T-helper 1 cell treated with Interleukin-12 subunit alpha and Interleukin-12 subunit beta and Interleukin-4 antibody, amounts not matched to agents 30 ng/mL and 1 ng/mL, for 36 hours (primary cell): Measurements from ENCODE around the gene SEPTIN12. TPM values are rescaled to one million over a fixed set of nuclear protein-coding genes. Genes with fewer than 3 reads are reported as not detected.

Source experiments
- intact Hi-C: fragments of 100-400 bp; cut with micrococcal nuclease; formaldehyde crosslinking; loops from one replicate; pipeline ENCODE4 v1.15.1; 2024
- total RNA-seq: library from RNA; stranded (reverse); gene quantifications from 2 replicates; pipeline ENCODE4 v1.2.3, GENCODE V29; 2022

The SEPTIN12 gene
- total RNA-seq, 1 donor from 2014 or later = not detected

GRCh38 chr16:4734063-4734729, 53.9 kb downstream of the SEPTIN12 start, which contains the start of the genes ANKS3 and DNAAF8:
ANKS3 (minus strand) TSS chr16:4734271; CDS start chr16:4730149, 4,122 bp downstream.
DNAAF8 (plus strand) TSS chr16:4734537; CDS start chr16:4736515, 1,978 bp downstream.
- intact Hi-C loops = loop anchor here (1.0 to 5.0 kb wide), 12 partner anchors 33 to 382 kb away; partner anchors contain the start of genes ALG1, GLYR1, HMOX2 and MGRN1

DNA sequence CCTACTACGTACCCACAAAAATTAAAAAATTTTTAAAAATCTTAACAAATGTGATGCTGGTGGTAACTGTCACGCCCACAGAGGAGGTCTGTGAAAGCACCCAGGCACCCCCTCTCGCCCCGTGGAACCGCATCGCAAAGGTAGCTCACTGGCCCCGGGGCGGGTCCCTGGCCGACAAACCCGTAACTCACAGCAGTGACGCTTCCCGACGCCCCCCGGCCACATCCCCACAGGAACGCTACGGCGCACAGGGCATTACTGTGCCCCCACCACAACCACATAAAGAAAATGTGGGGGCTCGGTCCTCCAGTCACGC, 54.4 kb downstream of the SEPTIN12 start:
- intact Hi-C loops = loop anchor here (1.0 to 5.0 kb wide), 12 partner anchors 34 to 381 kb away; partner anchors contain the start of genes ALG1, GLYR1, HMOX2 and MGRN1

GRCh38 chr16:4733211-4733742, 54.9 kb downstream of the SEPTIN12 start:
- intact Hi-C loops = loop anchor here (5.0 kb wide), 2 partner anchors 339 to 381 kb away; partner anchors contain the start of genes ALG1 and PAM16

DNA sequence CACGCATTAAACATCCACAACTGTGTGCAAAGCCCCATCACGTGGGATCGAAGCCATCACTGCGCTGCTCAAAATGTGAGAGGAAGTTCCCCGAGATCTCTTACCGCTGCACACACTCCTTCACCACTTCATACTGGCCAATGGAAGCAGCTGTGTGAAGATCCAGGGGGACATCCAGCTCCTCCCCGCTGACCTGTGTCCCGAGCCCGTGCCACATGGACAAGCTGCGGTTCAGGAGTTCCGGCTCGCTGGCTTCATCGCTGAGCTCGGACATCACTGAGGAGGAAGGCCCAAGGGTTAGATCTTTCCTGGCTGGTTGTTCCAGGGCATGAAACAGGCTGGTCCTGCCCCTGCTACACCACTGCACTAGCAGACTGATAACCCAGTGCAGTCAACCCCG, 58.3 kb downstream of the SEPTIN12 start:
- intact Hi-C loops = loop anchor here (5.0 kb wide), 2 partner anchors 342 to 378 kb away; partner anchors contain the start of genes ALG1 and PAM16

DNA sequence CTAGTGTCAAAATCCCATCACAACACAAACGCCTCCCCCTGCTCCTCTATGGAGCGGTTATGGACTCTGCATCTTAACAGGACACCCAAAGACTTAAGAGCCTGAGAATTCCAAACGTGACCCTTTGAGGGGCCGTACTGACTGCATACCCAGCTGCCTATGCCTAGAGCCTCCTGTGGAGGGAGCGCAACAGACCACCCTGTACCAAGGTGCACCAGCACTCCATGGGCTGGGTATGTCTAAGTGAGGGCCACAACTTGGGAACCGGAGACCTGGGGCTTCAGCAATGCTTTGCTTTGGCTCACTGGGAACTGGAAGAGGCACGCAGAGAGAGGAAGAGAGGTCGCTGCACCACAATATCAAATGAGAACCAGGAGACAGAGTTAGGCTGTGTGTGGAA, 59.5 kb downstream of the SEPTIN12 start:
- intact Hi-C loops = no loop called here

Other genes with a start within 250 kb of the SEPTIN12 start
- 34.9 and 36.9 TPM in 2 replicates for gene CDIP1, start 249.6 kb downstream of the SEPTIN12 start, total RNA-seq
- 0.07 and 0.15 TPM in 2 replicates for gene C16orf96, start 232.0 kb downstream of the SEPTIN12 start, total RNA-seq
- gene UBALD1, start 173.5 kb downstream of the SEPTIN12 start, total RNA-seq = 22.0 TPM in 2 replicates
- gene MGRN1, start 163.5 kb downstream of the SEPTIN12 start, total RNA-seq = 108 and 113 TPM in 2 replicates
- gene NUDT16L1, start 94.8 kb downstream of the SEPTIN12 start, total RNA-seq = 43.2 and 45.3 TPM in 2 replicates
- 17.2 and 17.9 TPM in 2 replicates for gene ANKS3, start 54.1 kb downstream of the SEPTIN12 start, total RNA-seq
- gene DNAAF8, start 53.8 kb downstream of the SEPTIN12 start, total RNA-seq = 0.56 TPM in 1 of 2 replicates, not detected in the other
- gene ZNF500, start 21.2 kb downstream of the SEPTIN12 start, total RNA-seq = 16.5 and 22.4 TPM in 2 replicates
- not detected in 2 replicates for gene SMIM22, start 7.0 kb upstream of the SEPTIN12 start, total RNA-seq
- gene ROGDI, start 14.3 kb upstream of the SEPTIN12 start, total RNA-seq = 5.5 and 6.2 TPM in 2 replicates
- gene GLYR1, start 58.9 kb upstream of the SEPTIN12 start, total RNA-seq = 115 and 120 TPM in 2 replicates
- 42.1 and 45.4 TPM in 2 replicates for gene UBN1, start 59.1 kb upstream of the SEPTIN12 start, total RNA-seq
- gene PPL, start 148.8 kb upstream of the SEPTIN12 start, total RNA-seq = not detected in 2 replicates
- not detected in 2 replicates for gene SEC14L5, start 170.0 kb upstream of the SEPTIN12 start, total RNA-seq
- 14.5 and 14.9 TPM in 2 replicates for gene NAGPA, start 245.6 kb upstream of the SEPTIN12 start, total RNA-seq